Suppressor macrophage treated with lipopolysaccharide for 4 hours (primary cell): ENCODE measurements around the gene SLC4A1.

Source experiments
- DNase-seq: peaks from one replicate; pipeline ENCODE4 v3.0.0-alpha.2; 2020

Gene SLC4A1

GRCh38 chr17:44267818-44268490 is at the start of gene SLC4A1:
SLC4A1 (minus strand) TSS chr17:44268135; CDS start chr17:44262866, 5,269 bp downstream.
- no peak for DNase-seq

GRCh38 chr17:44317545-44317944 is 49.6 kb upstream of the SLC4A1 start:
- no peak for DNase-seq

GRCh38 chr17:44315760-44316731 is 48.1 kb upstream of the SLC4A1 start:
- no peak for DNase-seq

DNA sequence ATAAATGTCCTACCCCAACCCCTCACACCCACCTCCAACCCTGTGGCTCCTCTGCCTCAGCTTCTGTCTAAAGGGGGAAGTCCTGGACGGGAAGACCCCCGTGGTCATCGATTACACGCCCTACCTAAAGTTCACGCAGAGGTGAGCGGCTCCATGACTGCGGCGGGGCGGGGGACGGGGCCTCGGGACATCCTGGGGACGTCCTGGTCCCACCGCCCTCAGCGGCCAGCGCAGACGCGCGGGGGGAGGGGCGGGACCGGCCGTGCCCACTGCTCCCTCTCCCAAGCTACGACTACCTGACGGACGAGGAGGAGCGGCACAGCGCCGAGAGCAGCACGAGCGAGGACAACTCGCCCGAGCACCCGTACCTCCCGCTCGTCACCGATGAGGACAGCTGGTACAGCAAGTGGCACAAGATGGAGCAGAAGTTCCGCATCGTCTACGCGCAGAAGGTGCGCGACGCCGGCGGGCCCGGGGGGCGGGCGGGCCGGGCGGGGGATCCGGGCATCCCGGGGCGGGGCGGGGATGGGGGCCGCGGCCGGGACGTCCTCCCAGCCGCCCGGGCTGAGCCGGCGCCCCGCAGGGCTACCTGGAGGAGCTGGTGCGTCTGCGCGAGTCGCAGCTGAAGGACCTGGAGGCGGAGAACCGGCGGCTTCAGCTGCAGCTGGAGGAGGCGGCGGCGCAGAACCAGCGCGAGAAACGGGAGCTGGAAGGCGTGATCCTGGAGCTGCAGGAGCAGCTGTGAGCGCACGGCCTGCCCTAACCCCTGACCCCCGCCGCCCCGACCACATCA is 47.1 kb upstream of the SLC4A1 start:
- no peak for DNase-seq

DNA sequence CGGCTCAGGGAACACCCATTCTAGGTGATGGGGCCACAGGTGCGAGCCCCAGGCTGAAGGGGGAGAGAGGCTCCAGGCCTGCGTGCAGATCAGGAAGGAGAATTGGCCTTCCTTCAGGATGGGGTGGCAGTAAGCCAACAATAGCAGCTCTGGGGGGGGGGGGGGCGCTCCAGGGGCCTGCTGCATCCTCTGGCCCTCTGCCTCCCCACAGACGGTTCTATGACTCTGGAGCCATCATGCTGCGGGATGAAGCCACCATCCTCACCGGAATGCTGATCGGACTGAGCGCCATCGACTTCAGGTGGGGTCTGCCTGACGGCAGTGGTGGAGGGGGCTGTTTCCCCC is 46.6 kb upstream of the SLC4A1 start:
- no peak for DNase-seq

- no peak for DNase-seq
These were observed 46.1 kb upstream of the SLC4A1 start for GRCh38 chr17:44314031-44314430.

DNA sequence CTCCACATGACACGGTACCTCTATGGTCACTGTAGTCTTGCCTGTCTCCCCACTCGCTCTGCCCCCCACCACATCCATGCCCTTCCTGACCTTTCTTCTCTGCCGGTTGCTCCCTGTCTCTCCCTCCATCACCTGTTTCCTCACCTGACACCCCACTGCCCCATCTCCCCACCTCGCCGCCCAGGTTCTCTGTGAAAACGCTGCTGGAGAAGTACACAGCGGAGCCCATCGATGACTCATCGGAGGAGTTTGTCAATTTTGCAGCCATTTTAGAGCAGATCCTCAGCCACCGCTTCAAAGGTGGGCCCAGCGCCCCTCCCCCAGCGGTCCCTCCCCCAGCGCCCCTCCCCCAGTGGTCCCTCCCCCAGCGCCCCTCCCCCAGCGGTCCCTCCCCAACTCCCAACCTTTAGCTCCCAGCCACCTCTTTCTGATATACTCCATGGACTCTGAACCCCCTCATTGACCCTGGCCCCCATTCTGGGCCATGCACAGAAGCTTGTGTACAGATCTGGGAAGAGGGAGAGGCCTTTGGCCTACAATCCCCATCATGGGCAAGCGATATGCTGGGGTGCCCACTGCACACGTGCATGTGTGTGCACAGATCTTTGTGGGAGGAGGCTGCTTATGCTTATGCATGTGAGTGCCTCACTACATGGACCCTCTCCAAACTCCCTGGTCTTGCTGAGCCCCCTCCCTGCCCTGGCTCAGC is 44.6 kb upstream of the SLC4A1 start:
- no peak for DNase-seq

DNA sequence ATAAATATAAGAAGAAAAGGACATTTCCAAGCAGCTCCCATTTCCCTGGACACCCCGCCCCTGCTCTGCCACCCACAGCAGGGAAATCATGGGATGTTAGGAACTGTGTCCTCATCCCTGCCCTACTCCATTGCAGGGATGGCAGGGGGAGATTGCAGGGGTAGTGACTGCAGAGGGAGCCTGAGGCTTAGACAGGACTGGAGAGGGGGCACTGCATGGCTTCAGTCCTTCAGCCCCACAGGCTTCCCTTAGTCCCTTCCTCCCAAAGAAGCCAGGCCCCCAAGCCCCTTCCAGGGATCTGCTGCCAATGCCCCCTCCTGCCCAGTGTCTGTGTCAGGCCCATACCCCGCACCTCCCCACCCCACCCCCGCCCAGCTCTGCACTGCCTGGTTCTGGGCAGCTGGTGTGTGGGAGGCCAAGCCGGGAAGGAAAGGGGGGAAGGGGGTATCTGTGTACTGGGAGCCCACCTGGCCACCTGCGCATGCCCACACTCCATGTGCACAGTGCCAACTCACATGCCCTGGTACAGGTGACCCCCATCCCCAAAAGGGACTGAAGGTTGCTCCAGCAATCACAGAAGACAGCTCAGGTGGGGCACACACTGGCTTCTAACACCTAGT is 43.7 kb upstream of the SLC4A1 start:
- no peak for DNase-seq

- no peak for DNase-seq
These were observed 42.9 kb upstream of the SLC4A1 start for GRCh38 chr17:44310609-44311376.

DNA sequence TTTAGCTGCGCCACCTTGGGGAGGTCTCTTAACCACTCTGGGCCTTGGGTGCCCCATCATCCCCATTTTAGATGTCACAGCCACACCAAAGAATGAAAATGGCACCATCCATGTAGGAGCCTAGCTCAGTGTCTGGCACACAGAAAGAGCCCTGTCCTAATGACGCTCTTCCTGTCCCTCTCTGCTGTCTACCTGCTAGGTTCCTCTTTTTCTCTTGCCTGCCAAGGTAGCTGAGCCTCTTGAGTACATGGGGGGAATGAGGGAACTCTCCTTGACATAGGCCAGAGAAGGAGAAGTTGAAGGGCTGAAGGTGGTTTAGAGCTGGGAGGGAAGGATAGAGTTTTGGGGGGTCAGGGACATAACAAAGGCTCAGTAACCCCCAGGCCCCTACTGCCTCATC is 42.3 kb upstream of the SLC4A1 start:
- DNase-seq: no peak

- no peak for DNase-seq
These were observed 41.5 kb upstream of the SLC4A1 start for GRCh38 chr17:44309472-44309871.

GRCh38 chr17:44308865-44309264 is 40.9 kb upstream of the SLC4A1 start:
- no peak for DNase-seq

DNA sequence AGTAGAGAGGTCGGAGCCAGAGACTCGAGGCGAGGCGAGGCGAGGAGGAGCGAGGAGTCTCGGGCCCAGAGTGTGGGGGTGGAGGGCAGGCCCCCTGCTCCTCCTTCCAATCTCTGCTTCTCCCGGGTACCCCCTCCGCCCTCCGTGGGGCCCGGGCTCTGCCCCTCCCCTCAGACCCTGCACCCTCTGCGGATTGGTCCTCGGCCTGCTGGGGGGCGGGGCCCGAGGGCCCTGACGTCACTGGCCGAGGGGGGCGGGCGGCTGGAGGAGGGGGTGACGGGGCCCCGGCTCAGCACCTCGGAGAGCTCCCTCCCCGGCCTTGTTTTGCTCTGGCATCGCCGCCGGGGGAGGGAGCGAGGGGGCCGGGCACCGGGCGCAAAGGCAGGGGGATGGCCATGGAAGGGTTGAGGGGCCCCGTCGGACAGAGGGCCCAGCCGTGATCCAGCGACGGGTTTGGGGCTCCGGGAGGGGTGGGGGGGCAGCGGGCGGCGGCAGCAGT is 40.4 kb upstream of the SLC4A1 start, which contains the start of gene RUNDC3A:
TSS of gene RUNDC3A (plus strand) at position 282 of the 499 bp plus-strand sequence. CDS start 232 bp downstream, outside the sequence.
- peak; percentile 77 for DNase-seq

- no peak for DNase-seq
These were observed 39.7 kb upstream of the SLC4A1 start for GRCh38 chr17:44307387-44308186.

GRCh38 chr17:44304651-44305050 is 36.7 kb upstream of the SLC4A1 start:
- DNase-seq: no peak

DNA sequence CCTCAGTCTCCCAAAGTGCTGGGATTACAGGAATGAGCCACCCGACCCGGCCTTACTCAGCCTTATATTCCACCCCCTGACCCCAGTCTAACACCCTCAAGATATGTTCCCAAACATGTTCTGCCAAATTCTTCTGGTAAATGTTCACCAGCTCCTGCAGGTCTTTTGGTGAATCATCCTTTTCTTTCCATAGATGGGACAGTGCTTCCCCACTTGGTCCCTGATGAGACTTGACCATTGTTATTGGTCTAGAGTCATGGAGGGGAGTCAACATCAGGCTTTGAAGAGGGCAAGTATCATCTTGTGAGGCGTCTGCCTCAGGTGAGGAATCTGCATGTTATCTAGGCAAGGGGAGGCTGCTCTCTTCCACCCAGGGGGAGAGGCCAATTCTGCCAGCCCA is 30.0 kb upstream of the SLC4A1 start:
- no peak for DNase-seq

DNA sequence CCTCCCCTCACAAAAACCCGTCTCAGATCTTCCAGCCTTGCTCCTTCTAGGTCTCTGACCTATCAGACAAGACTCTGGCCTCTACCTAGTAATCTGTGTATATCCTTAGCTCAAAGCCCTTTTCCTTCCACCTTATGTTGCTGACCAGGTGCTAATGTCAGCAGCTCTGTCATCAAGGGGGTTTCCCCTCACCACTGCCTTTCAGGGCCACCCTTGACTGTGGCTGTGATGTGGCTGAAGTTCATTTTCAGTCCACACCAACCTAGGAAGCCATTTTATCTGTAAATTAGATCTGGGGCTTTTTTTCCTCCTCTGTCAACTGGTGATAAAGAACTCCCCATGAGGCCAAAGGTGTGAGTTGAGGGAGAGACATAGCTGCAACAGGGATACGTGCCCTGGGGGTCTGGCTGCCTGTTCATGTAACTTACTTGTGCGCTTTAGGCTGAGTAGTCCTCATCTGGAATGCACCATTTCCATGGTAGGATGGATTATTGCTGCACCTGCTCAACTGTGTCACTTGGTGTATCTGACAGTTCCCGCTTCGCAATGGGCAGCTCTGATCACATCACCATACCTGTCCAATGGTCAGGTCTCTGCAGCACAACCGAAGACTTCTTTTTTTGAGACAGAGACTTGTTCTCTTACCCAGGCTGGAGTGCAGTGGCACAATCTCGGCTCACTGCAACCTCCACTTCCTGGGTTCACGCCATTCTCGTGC is 25.7 kb upstream of the SLC4A1 start:
- DNase-seq: no peak

DNA sequence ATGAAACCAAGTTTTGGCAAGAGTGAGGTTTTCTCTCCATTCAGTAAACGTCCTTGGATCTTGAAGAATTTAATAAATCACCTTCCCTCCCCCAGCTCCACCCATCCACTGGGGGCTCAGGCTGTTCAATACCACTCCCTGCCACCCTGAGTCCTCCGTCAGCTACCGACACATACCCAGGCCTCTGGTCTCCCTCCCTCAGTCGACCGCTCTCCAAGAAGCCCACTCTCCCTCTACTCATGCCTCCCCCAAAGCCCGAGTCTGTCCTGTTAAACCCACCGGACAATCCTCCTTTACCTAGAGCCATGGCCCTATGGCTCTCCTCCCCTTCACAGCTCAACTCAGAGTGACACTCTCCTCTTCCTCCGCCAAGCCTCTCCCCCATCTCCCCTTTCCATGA is 19.7 kb upstream of the SLC4A1 start:
- no peak for DNase-seq

GRCh38 chr17:44284024-44284400 is 16.1 kb upstream of the SLC4A1 start:
- DNase-seq: no peak
